WTC11 (cell line): Measurements from ENCODE around the gene GAS2. TPM values are rescaled to one million over a fixed set of nuclear protein-coding genes. Genes with fewer than 3 reads are reported as not detected.

Experiments used
- ATAC-seq: fragments of 200-7000 bp; cut with Tn5 transposase; 2 replicates; pipeline ENCODE4 v1.10.0; 2021; ENCODE audit warnings: mild to moderate bottlenecking, moderate library complexity
- Bru-seq: library from RNA; stranded (reverse); fragments of 400-500 nt; gene quantifications from one replicate; lab custom pipeline; 2021; lab: Mats Ljungman, UMichigan
- CTCF ChIA-PET: fragments of 300-600 bp; sonication (Branson Sonifier 250); formaldehyde crosslinking; loops from one replicate; lab custom pipeline; 2021; ENCODE audit warnings: antibody characterized with exemption; lab: Charles Lee
- POLR2A ChIA-PET: fragments of 350-600 bp; sonication (Branson Sonifier 250); formaldehyde crosslinking; loops from one replicate; lab custom pipeline; 2021; ENCODE audit warnings: antibody characterized with exemption; lab: Charles Lee
- DNase-seq: peaks from one replicate; pipeline ENCODE4 v3.0.0; 2021; ENCODE audit warnings: low spot score
- H3K27ac Mint-ChIP-seq: 2 replicates; pipeline ENCODE4 v1.8.0; 2021; ENCODE audit warnings: mixed read lengths
- H3K27me3 Mint-ChIP-seq: 2 replicates; pipeline ENCODE4 v1.8.0; 2021; ENCODE audit warnings: low read depth, mild to moderate bottlenecking, moderate library complexity, mixed read lengths
- H3K36me3 Mint-ChIP-seq: 2 replicates; pipeline ENCODE4 v1.8.0; 2021; ENCODE audit warnings: mixed read lengths
- H3K4me1 Mint-ChIP-seq: 2 replicates; pipeline ENCODE4 v1.8.0; 2022; ENCODE audit warnings: mixed read lengths
- H3K4me3 Mint-ChIP-seq: 2 replicates; pipeline ENCODE4 v1.8.0; 2021; ENCODE audit warnings: mild to moderate bottlenecking, moderate library complexity, mixed read lengths
- H3K9me3 Mint-ChIP-seq: 2 replicates; pipeline ENCODE4 v1.8.0; 2021; ENCODE audit warnings: mixed read lengths
- ESRRA ChIP-seq: sonication (generic); formaldehyde crosslinking; IDR thresholded peaks from 2 replicates; pipeline ENCODE4 v1.8.1; 2022; ENCODE audit warnings: mild to moderate bottlenecking, missing genetic modification reagents, borderline replicate concordance
- HMGA2 ChIP-seq: fragments of 250-450 bp; sonication (Bioruptor Pico); IDR thresholded peaks from 2 replicates; pipeline ENCODE4 v1.4.0; 2021; ENCODE audit warnings: mild to moderate bottlenecking, moderate library complexity
- MYBL2 ChIP-seq: sonication (generic); formaldehyde crosslinking; IDR thresholded peaks from 2 replicates; pipeline ENCODE4 v1.8.1; 2023; ENCODE audit warnings: mild to moderate bottlenecking, moderate library complexity, missing genetic modification reagents
- NFATC4 ChIP-seq: fragments of 250-450 bp; sonication (Bioruptor Pico); IDR thresholded peaks from 2 replicates; pipeline ENCODE4 v1.9.0; 2021; ENCODE audit warnings: mild to moderate bottlenecking
- NFE2L1 ChIP-seq: sonication (generic); formaldehyde crosslinking; IDR thresholded peaks from 2 replicates; pipeline ENCODE4 v1.8.1; 2023; ENCODE audit warnings: missing genetic modification reagents
- NFYB ChIP-seq: sonication (generic); formaldehyde crosslinking; conservative IDR thresholded peaks from 2 replicates; pipeline ENCODE4 v1.8.0; 2022; ENCODE audit warnings: low read depth, missing genetic modification reagents
- NR1H2 ChIP-seq: sonication (generic); formaldehyde crosslinking; IDR thresholded peaks from 2 replicates; pipeline ENCODE4 v1.9.0; 2021; ENCODE audit warnings: mild to moderate bottlenecking, moderate library complexity, missing genetic modification reagents
- PRRX2 ChIP-seq: fragments of 250-450 bp; sonication (Bioruptor Pico); IDR thresholded peaks from 2 replicates; pipeline ENCODE4 v1.8.0; 2021; ENCODE audit warnings: mild to moderate bottlenecking
- SOX15 ChIP-seq: fragments of 250-450 bp; sonication (Bioruptor Pico); IDR thresholded peaks from 2 replicates; pipeline ENCODE4 v1.9.0; 2021; ENCODE audit warnings: mild to moderate bottlenecking
- ZBTB21 ChIP-seq: sonication (generic); formaldehyde crosslinking; IDR thresholded peaks from 2 replicates; pipeline ENCODE4 v1.8.1; 2023; ENCODE audit warnings: mild to moderate bottlenecking, missing genetic modification reagents, borderline replicate concordance
- ZBTB43 ChIP-seq: sonication (generic); formaldehyde crosslinking; IDR thresholded peaks from 2 replicates; pipeline ENCODE4 v1.8.1; 2023; ENCODE audit warnings: mild to moderate bottlenecking, missing genetic modification reagents
- ZNF121 ChIP-seq: sonication (generic); formaldehyde crosslinking; IDR thresholded peaks from 2 replicates; pipeline ENCODE4 v1.8.0; 2023; ENCODE audit warnings: missing genetic modification reagents
- ZNF219 ChIP-seq: sonication (generic); formaldehyde crosslinking; IDR thresholded peaks from 2 replicates; pipeline ENCODE4 v1.8.0; 2023; ENCODE audit warnings: missing genetic modification reagents, mild to moderate bottlenecking, borderline replicate concordance
- ZNF263 ChIP-seq: sonication (generic); formaldehyde crosslinking; IDR thresholded peaks from 2 replicates; pipeline ENCODE4 v1.8.1; 2022; ENCODE audit warnings: low read depth, mild to moderate bottlenecking, moderate library complexity, missing genetic modification reagents
- ZNF281 ChIP-seq: sonication (generic); formaldehyde crosslinking; IDR thresholded peaks from 2 replicates; pipeline ENCODE4 v1.8.0; 2023; ENCODE audit warnings: mild to moderate bottlenecking, missing genetic modification reagents
- long read RNA-seq, 3 experiments: library from RNA in 1 of 3; library from capped mRNA in 1 of 3; library from polyadenylated mRNA in 1 of 3; unstranded in 2 of 3; stranded (forward) in 1 of 3; transcript quantifications; one replicate each; pipeline ENCODE4 v2.0.0, GENCODE V29; 2021
- total RNA-seq: library from RNA; stranded (reverse); gene quantifications from 3 replicates; pipeline ENCODE4 v1.2.3, GENCODE V29; 2021
- TF ChIP-seq, protein P1 (sequence below): fragments of 250-450 bp; sonication (Bioruptor Pico); IDR thresholded peaks from 2 replicates; pipeline ENCODE4 v2.1.2; 2022; ENCODE audit warnings: mild to moderate bottlenecking, moderate library complexity
- TF ChIP-seq, protein P2 (sequence below): sonication (generic); formaldehyde crosslinking; IDR thresholded peaks from 2 replicates; pipeline ENCODE4 v1.8.1; 2022; ENCODE audit warnings: mild to moderate bottlenecking, missing genetic modification reagents, moderate library complexity, borderline replicate concordance
- TF ChIP-seq, protein P3 (sequence below): sonication (generic); formaldehyde crosslinking; IDR thresholded peaks from 2 replicates; pipeline ENCODE4 v1.8.0; 2023; ENCODE audit warnings: missing genetic modification reagents

The GAS2 gene
- total RNA-seq: 1.8 to 3.0 TPM (median 2.4 TPM) in 3 replicates
- Bru-seq, nascent RNA: percentile 40 among the genes with signal in this experiment
- long read RNA-seq, experiment 1, partial matches to known transcripts: 0 of 5 reads
- long read RNA-seq, experiment 1, other reads (novel, unspliced or antisense): 3 of 5 reads
- long read RNA-seq, experiment 2, partial matches to known transcripts: 0 of 1 reads
- long read RNA-seq, experiment 2, other reads (novel, unspliced or antisense): 1 of 1 reads
- long read RNA-seq, experiment 3, transcript GAS2-211 (1 exons, 895 nt): major isoform, 5 of 6 reads
- long read RNA-seq, experiment 3, partial matches to known transcripts: 0 of 6 reads
- long read RNA-seq, experiment 3, other reads (novel, unspliced or antisense): 0 of 6 reads

GRCh38 chr11:22666325-22666687 is at the start of gene GAS2:
Gene GAS2, plus strand, starts transcription at chr11:22666611. Its CDS starts 8,259 bp downstream, at chr11:22674870.
- peaks cover 17% of the 10 kb centered on the region for H3K27me3 Mint-ChIP-seq
- no peak for DNase-seq
- TF ChIP-seq ZNF121 (CRISPR knock-in tag) (no peak), HMGA2 (no peak), NR1H2 (CRISPR knock-in tag) (no peak), NFYB (CRISPR knock-in tag) (no peak), NFATC4 (CRISPR knock-in tag) (no peak), ZNF219 (CRISPR knock-in tag) (no peak), NFE2L1 (CRISPR knock-in tag) (no peak), SOX15 (CRISPR knock-in tag) (no peak), ESRRA (no peak), ZNF281 (CRISPR knock-in tag) (no peak), MYBL2 (no peak), PRRX2 (CRISPR knock-in tag) (no peak)
- TF ChIP-seq, protein P1, sequence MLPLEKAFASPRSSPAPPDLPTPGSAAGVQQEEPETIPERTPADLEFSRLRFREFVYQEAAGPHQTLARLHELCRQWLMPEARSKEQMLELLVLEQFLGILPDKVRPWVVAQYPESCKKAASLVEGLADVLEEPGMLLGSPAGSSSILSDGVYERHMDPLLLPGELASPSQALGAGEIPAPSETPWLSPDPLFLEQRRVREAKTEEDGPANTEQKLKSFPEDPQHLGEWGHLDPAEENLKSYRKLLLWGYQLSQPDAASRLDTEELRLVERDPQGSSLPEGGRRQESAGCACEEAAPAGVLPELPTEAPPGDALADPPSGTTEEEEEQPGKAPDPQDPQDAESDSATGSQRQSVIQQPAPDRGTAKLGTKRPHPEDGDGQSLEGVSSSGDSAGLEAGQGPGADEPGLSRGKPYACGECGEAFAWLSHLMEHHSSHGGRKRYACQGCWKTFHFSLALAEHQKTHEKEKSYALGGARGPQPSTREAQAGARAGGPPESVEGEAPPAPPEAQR (CRISPR knock-in tag): no peak
- TF ChIP-seq, protein P2, sequence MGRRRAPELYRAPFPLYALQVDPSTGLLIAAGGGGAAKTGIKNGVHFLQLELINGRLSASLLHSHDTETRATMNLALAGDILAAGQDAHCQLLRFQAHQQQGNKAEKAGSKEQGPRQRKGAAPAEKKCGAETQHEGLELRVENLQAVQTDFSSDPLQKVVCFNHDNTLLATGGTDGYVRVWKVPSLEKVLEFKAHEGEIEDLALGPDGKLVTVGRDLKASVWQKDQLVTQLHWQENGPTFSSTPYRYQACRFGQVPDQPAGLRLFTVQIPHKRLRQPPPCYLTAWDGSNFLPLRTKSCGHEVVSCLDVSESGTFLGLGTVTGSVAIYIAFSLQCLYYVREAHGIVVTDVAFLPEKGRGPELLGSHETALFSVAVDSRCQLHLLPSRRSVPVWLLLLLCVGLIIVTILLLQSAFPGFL (CRISPR knock-in tag): no peak
- TF ChIP-seq, protein P3, sequence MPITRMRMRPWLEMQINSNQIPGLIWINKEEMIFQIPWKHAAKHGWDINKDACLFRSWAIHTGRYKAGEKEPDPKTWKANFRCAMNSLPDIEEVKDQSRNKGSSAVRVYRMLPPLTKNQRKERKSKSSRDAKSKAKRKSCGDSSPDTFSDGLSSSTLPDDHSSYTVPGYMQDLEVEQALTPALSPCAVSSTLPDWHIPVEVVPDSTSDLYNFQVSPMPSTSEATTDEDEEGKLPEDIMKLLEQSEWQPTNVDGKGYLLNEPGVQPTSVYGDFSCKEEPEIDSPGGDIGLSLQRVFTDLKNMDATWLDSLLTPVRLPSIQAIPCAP (CRISPR knock-in tag): no peak
- peaks cover 22% of the 10 kb centered on the region for H3K4me1 Mint-ChIP-seq
- ChIA-PET CTCF (interaction anchor here (0.7 to 1.2 kb wide), 5 partner anchors 9 to 122 kb away, joined by 3 to 5 read pairs (median 3); partner anchors contain the start of gene FANCF), POLR2A (interaction anchor here (0.9 kb wide), 1 partner anchor 42 kb away, joined by 5 read pairs; no protein-coding TSS in a partner anchor)
- H3K27ac Mint-ChIP-seq: peak within 1 kb of the TSS; percentile 64; the same call in 1 of the 2 replicates
- ATAC-seq: no peak; the same call in 1 of the 2 replicates
- peak within 1 kb of the TSS; percentile 93 for H3K4me3 Mint-ChIP-seq
- no peaks in the 10 kb centered on the region for H3K36me3 Mint-ChIP-seq
- H3K9me3 Mint-ChIP-seq: no peaks in the 10 kb centered on the region

DNA sequence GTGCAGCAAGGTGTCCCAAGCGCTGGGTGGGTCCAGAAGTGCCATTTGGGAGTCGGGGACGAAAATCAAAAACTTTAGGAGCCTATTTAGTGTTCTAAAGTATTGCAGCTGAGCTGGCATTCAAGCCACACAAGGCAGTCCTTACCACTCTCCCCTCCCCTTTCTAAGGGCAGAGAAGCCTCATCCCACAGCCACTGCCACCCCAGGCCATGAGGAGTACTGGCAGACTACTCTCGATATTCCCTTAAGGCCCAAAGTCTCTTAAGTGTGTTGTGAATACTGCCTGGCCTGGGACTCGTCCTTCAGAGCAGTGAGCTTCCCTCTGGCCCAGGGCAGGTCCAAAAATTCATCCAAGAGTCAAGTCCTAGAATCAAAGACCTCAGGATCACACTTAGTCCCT is 48.5 kb upstream of the GAS2 start:
- ATAC-seq: peak; percentile 96
- H3K4me3 Mint-ChIP-seq: no peak overlapping the region
- H3K36me3 Mint-ChIP-seq: no peaks in the 10 kb centered on the region
- H3K27ac Mint-ChIP-seq: no peak overlapping the region
- TF ChIP-seq ZNF121 (CRISPR knock-in tag) (no peak), ZNF263 (CRISPR knock-in tag) (no peak), ZBTB21 (CRISPR knock-in tag) (no peak), ZBTB43 (CRISPR knock-in tag) (no peak)
- ChIA-PET CTCF (no interaction called here), POLR2A (no interaction called here)
- DNase-seq: no peak
- H3K27me3 Mint-ChIP-seq: no peaks in the 10 kb centered on the region
- no peaks in the 10 kb centered on the region for H3K4me1 Mint-ChIP-seq
- H3K9me3 Mint-ChIP-seq: no peaks in the 10 kb centered on the region
